IPS-NIHi7 (cell line): ENCODE data around the gene DEPDC5.

Source experiments
- DNase-seq: peaks from one replicate; pipeline ENCODE4 v3.0.0; 2012; ENCODE audit warnings: mixed read lengths; ENCODE audit errors: extremely low spot score

Gene DEPDC5

GRCh38 chr22:31852691-31853421, 99.0 kb downstream of the DEPDC5 start:
- DNase-seq, result no peak

GRCh38 chr22:31853736-31854495, 100.1 kb downstream of the DEPDC5 start:
- no peak for DNase-seq

GRCh38 chr22:31857247-31857646, 103.4 kb downstream of the DEPDC5 start:
- peak; percentile 95 for DNase-seq

- DNase-seq, result no peak
These were observed 107.5 kb downstream of the DEPDC5 start for GRCh38 chr22:31861226-31861840.

- no peak for DNase-seq
These were observed 113.1 kb downstream of the DEPDC5 start for GRCh38 chr22:31866918-31867317.

- no peak for DNase-seq
These were observed 113.8 kb downstream of the DEPDC5 start for GRCh38 chr22:31867386-31868153.

- no peak for DNase-seq
These were observed 115.9 kb downstream of the DEPDC5 start for GRCh38 chr22:31869739-31870138.

- DNase-seq, result no peak
These were observed 117.1 kb downstream of the DEPDC5 start for GRCh38 chr22:31870890-31871289.

- DNase-seq, result no peak
These were observed 117.7 kb downstream of the DEPDC5 start for GRCh38 chr22:31871480-31871879.

GRCh38 chr22:31872209-31872608, 118.4 kb downstream of the DEPDC5 start:
- DNase-seq, result peak; percentile 67

- DNase-seq, result no peak
These were observed 121.0 kb downstream of the DEPDC5 start for GRCh38 chr22:31874821-31875220.

GRCh38 chr22:31876156-31876920, 122.5 kb downstream of the DEPDC5 start:
- no peak for DNase-seq

- no peak for DNase-seq
These were observed 125.8 kb downstream of the DEPDC5 start for GRCh38 chr22:31879585-31879984.

GRCh38 chr22:31881200-31881599, 127.4 kb downstream of the DEPDC5 start:
- no peak for DNase-seq

GRCh38 chr22:31881865-31882264, 128.0 kb downstream of the DEPDC5 start:
- no peak for DNase-seq

- DNase-seq, result no peak
These were observed 129.2 kb downstream of the DEPDC5 start for GRCh38 chr22:31882971-31883370.

GRCh38 chr22:31883989-31884388, 130.2 kb downstream of the DEPDC5 start:
- DNase-seq, result no peak

- DNase-seq, result no peak
These were observed 137.7 kb downstream of the DEPDC5 start for GRCh38 chr22:31891366-31892079.

- DNase-seq, result no peak
These were observed 138.2 kb downstream of the DEPDC5 start for GRCh38 chr22:31892080-31892433.

GRCh38 chr22:31893460-31893859, 139.6 kb downstream of the DEPDC5 start:
- no peak for DNase-seq
